Suprapubic skin (tissue), 4 donors: ENCODE results near the gene SGF29. TPM values are rescaled to one million over a fixed set of nuclear protein-coding genes. Genes with fewer than 3 reads are reported as not detected.

Source experiments
- DNase-seq, 2 donors: peaks; one replicate each; pipeline ENCODE4 v3.0.0-alpha.2; 2019; ENCODE audit warnings: low spot score in 2 of 2
- H3K27ac ChIP-seq: fragments of 200-600 bp; sonication (generic); one replicate; pipeline ENCODE4 v1.5.1; 2019
- H3K27me3 ChIP-seq: fragments of 200-600 bp; sonication (generic); one replicate; pipeline ENCODE4 v1.5.1; 2019
- H3K36me3 ChIP-seq: fragments of 200-600 bp; sonication (generic); one replicate; pipeline ENCODE4 v1.5.1; 2019
- H3K4me1 ChIP-seq: fragments of 200-600 bp; sonication (generic); one replicate; pipeline ENCODE4 v1.5.1; 2019
- H3K4me3 ChIP-seq: fragments of 200-600 bp; sonication (generic); one replicate; pipeline ENCODE4 v1.5.1; 2019; ENCODE audit warnings: mild to moderate bottlenecking
- H3K9me3 ChIP-seq: fragments of 200-600 bp; sonication (generic); one replicate; pipeline ENCODE4 v1.5.1; 2019
- EP300 ChIP-seq: sonication (generic); formaldehyde crosslinking; IDR thresholded peaks from one replicate; pipeline ENCODE4 v1.6.1; 2017; ENCODE audit warnings: antibody characterized with exemption
- POLR2A ChIP-seq, 2 donors: fragments of 450-650 bp; IDR thresholded peaks; one replicate each; pipeline ENCODE4 v1.6.1; 2017; ENCODE audit warnings: antibody characterized with exemption in 2 of 2, mild to moderate bottlenecking in 2 of 2, moderate library complexity in 2 of 2
- POLR2AphosphoS5 ChIP-seq, 3 donors: sonication (generic); formaldehyde crosslinking; IDR thresholded peaks; one replicate each; pipeline ENCODE4 v1.6.1; 2017; ENCODE audit warnings: antibody characterized with exemption in 3 of 3
- WGBS: methylation state at CpG from one replicate; pipeline ENCODE4 v1.1.5; 2018; 5-methylcytosine and 5-hydroxymethylcytosine counted together
- total RNA-seq, 4 donors: library from RNA; depleted of rRNA; stranded (reverse); fragments of >200 nt; gene quantifications; one replicate each; pipeline ENCODE4 v1.1.0, GENCODE V29; 2016
- TF ChIP-seq, protein P1 (sequence below), 2 donors: fragments of 200-600 bp in 1 of 2; fragments of 450-650 bp in 1 of 2; sonication (generic) in 1 of 2; IDR thresholded peaks; one replicate each; pipeline ENCODE4 v1.5.1; 2016 to 2019; ENCODE audit warnings: antibody characterized with exemption in 2 of 2, mild to moderate bottlenecking in 1 of 2, moderate library complexity in 1 of 2

SGF29 gene
- total RNA-seq, 4 donors from 2014 or later = 20.2 to 36.1 (median 24.8) TPM

DNA sequence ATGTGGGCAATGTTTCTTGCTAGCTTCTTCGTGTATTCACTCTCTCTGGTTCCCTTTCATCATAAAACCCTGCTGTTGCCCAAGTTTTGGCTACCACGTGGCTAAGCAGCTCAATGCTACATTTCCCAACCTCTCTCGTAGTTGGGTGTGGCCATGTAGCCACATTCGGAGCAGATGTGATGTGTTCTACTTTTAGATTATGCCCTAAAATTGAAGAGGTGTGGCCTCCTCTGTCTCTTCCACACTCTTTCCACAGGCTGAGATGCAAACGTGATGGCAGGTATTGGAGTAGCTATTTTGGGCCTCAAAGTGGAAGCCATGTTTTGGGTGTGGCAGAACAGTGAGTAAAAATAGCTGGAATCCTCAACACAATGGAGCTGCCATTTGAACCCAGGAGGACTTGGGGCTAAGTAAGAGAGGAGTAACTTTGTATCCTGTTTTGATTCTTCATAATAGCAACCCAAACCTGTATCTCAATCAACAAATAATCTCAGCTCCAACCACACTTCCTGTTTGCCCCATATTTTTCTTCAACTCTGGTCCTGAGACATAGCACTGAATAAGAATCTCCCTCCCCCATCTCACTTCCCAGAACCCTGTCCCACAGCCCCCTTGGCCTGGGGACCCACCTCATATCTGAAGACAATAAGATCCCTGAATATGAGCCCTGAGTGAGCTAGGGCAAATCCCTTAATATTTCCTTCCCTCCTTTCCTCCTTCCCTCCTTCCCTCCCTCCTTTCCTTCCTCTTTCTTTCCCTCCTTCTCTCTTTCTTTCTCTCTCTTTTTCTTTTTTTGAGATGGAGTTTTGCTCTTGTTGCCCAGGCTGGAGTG, 19.0 kb upstream of the SGF29 start:
- peaks cover 61% of the 10 kb centered on the region for H3K4me1 ChIP-seq
- H3K27ac ChIP-seq = peak overlapping the region; percentile 76

DNA sequence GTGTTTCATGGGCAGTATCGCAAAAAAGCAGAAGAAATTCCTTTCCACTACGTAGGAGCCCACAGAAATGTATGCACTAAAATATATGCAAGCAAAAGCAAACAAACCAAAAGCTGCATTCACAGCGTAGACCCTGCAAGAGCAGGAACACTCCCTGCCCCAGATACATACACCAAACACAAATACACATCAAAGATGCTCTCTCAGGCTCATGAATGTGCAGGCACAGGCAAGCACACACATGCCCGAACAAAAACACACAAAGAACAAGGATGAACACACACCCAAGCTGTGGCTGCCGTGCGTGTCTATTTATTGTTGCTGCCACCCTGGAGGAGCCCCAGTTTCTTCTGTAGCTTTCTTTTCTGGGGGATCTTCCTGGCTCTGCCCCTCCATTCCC, 16.6 kb upstream of the SGF29 start:
- TF ChIP-seq POLR2AphosphoS5 (IDR thresholded peaks at IDR 0.05) (peak in 1 of 3 donors; percentile 75), EP300 (no peak)
- Histone ChIP-seq H3K9me3 (no peaks in the 10 kb centered on the region), H3K4me1 (peaks cover 66% of the 10 kb centered on the region), H3K27me3 (no peaks in the 10 kb centered on the region), H3K27ac (peak overlapping the region; percentile 97), H3K4me3 (peak overlapping the region; percentile 64), H3K36me3 (no peaks in the 10 kb centered on the region)
- WGBS = 54% methylated on average over 6 of the region's 6 CpGs
- DNase-seq = no peak

More for the DNA sequence above, 19.0 kb upstream of the SGF29 start:
- 11% methylated on average over 5 of the region's 5 CpGs for WGBS
- H3K27me3 ChIP-seq = no peaks in the 10 kb centered on the region
- no peaks in the 10 kb centered on the region for H3K36me3 ChIP-seq
- H3K4me3 ChIP-seq = no peak overlapping the region
- peak; percentile 51 to 99 (median 85) for TF ChIP-seq POLR2AphosphoS5 (IDR thresholded peaks at IDR 0.05)
- TF ChIP-seq EP300 = no peak
- no peaks in the 10 kb centered on the region for H3K9me3 ChIP-seq
- DNase-seq = peak; percentile 88 to 91

DNA sequence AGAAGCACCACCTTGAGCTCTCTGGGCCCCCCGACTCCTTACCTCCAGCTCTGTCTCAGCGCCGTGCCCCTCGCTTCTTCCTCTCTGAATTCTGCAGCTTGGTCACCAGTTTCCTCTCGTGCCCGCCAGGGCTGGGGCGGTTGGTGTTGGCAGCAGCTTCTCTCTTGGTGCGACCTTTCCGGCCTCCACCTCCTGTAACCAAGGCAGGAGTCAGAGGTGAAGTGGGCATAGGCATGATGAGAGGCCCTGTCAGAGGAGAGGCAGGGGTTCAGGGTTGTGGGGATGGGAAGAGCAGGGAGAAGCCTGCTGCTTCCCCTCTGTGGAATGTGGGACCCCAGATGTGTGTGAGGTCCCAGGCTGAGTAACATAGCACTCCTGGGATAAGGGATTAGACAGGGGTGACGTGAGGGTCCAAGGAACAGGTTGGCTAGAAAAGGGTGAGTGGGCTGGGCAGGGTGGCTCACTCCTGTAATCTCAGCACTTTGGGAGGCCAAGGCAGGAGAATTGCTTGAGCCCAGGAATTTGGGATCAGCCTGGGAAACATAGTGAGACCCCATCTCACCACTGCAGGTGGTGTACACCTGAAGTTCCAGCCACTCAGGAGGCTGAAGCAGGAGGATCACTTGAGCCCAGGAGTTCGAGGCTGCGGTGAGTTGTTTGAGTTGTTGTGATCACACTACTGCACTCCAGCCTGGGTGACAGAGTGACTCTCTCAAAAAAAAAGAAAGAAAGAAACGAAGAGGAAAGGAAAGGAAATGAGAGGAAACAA, 15.6 kb upstream of the SGF29 start:
- Histone ChIP-seq H3K4me1 (peaks cover 71% of the 10 kb centered on the region), H3K27me3 (no peaks in the 10 kb centered on the region), H3K36me3 (no peaks in the 10 kb centered on the region), H3K9me3 (no peaks in the 10 kb centered on the region), H3K27ac (peak overlapping the region; percentile 97), H3K4me3 (peak overlapping the region; percentile 64)
- no peak for DNase-seq
- WGBS = 75% methylated on average over 13 of the region's 13 CpGs
- no peak for TF ChIP-seq EP300
- TF ChIP-seq POLR2A (IDR thresholded peaks at IDR 0.05) = no peak
- TF ChIP-seq, protein P1, sequence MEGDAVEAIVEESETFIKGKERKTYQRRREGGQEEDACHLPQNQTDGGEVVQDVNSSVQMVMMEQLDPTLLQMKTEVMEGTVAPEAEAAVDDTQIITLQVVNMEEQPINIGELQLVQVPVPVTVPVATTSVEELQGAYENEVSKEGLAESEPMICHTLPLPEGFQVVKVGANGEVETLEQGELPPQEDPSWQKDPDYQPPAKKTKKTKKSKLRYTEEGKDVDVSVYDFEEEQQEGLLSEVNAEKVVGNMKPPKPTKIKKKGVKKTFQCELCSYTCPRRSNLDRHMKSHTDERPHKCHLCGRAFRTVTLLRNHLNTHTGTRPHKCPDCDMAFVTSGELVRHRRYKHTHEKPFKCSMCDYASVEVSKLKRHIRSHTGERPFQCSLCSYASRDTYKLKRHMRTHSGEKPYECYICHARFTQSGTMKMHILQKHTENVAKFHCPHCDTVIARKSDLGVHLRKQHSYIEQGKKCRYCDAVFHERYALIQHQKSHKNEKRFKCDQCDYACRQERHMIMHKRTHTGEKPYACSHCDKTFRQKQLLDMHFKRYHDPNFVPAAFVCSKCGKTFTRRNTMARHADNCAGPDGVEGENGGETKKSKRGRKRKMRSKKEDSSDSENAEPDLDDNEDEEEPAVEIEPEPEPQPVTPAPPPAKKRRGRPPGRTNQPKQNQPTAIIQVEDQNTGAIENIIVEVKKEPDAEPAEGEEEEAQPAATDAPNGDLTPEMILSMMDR (IDR thresholded peaks at IDR 0.05) = no peak
- no peak for TF ChIP-seq POLR2AphosphoS5 (IDR thresholded peaks at IDR 0.05)

DNA sequence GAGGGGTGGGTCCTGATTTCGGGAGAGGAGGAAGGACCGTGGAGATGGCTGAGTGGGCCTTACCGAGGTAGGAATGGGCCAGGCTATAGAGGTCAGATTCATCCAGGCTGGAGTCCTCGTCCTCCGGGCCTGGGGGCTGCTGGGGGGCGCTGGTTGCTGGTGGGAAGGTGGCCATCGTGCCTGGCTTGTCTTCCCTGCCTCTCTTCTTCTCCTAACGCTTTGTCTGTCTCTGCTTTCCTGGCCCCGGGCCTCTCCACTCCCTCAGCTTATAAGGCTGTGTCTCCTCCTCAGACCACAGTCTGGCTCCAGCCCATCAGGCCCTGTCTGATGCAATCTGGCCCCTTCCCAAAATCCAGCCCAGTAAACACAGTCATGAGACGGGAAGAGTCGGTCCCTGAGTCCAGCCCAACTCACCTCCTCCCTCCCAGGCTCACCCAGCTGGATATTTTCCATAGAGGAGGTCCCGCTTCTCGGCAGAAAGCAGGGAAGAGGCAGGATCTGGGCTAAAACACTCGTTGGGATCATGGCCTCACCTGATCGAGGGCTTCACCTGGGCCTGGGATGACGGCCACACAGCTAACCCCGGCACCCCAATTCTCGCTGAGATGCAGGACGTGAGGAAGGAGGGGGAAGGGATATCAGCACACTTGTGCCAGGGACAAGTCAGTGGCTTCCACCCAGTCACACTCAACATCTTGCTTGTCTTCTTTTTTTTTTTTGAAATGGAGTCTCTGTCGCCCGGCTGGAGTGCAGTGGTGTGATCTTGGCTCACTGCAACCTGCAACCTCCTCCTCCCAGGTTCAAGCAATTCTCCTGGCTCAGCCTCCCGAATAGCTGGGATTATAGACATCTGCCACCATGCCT, 14.8 kb upstream of the SGF29 start, which contains the start of gene NUPR1:
Gene NUPR1, minus strand, starts transcription at position 242 of the 864 bp plus-strand sequence. Its CDS starts 67 bp downstream, at position 175.
- Histone ChIP-seq H3K4me1 (peaks cover 69% of the 10 kb centered on the region), H3K27me3 (no peaks in the 10 kb centered on the region), H3K4me3 (peak within 1 kb of the TSS; percentile 64), H3K9me3 (no peaks in the 10 kb centered on the region), H3K27ac (peak within 1 kb of the TSS; percentile 97), H3K36me3 (no peaks in the 10 kb centered on the region)
- 12% methylated on average over 22 of the region's 22 CpGs for WGBS
- peak in 2 of 3 donors; percentile 94 to 96 for TF ChIP-seq POLR2AphosphoS5 (IDR thresholded peaks at IDR 0.05)
- peak; percentile 74 to 88 for TF ChIP-seq POLR2A (IDR thresholded peaks at IDR 0.05)
- TF ChIP-seq, protein P1 (IDR thresholded peaks at IDR 0.05) = no peak
- no peak for TF ChIP-seq EP300
- peak; percentile 97 to 99 for DNase-seq

DNA sequence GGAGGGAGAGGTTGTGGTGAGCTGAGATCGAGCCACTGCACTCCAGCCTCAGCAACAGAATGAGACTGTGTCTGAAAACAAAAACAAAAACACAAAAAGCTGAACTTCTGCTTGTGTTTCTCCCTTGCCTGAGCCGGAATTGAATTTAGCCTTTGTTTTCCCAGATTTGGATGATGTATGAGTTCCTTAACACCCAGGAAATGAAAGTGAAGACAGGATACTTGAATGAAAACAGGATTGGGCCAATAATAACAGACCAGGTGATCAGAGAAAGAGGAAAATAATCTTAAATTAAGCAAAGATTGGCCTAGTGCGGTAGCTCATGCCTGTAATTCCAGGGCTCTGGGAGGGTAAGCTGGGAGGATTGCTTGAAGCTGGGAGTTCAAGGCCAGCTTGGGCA, 13.4 kb upstream of the SGF29 start:
- no peak overlapping the region for H3K4me3 ChIP-seq
- no peaks in the 10 kb centered on the region for H3K27me3 ChIP-seq
- 72% methylated on average over 3 of the region's 3 CpGs for WGBS
- H3K36me3 ChIP-seq = no peaks in the 10 kb centered on the region
- no peaks in the 10 kb centered on the region for H3K9me3 ChIP-seq
- peaks cover 58% of the 10 kb centered on the region for H3K4me1 ChIP-seq
- TF ChIP-seq EP300 (no peak), POLR2AphosphoS5 (IDR thresholded peaks at IDR 0.05) (no peak), POLR2A (IDR thresholded peaks at IDR 0.05) (no peak)
- TF ChIP-seq, protein P1 (IDR thresholded peaks at IDR 0.05) = no peak
- H3K27ac ChIP-seq = peak overlapping the region; percentile 97
- no peak for DNase-seq
